HFFc6 (cell line): ENCODE measurements around the gene ASB6. TPM values are rescaled to one million over a fixed set of nuclear protein-coding genes. Genes with fewer than 3 reads are reported as not detected.

Experiments
- DNase-seq: peaks from one replicate; pipeline ENCODE4 v3.0.0-alpha.2; 2018
- H3K27ac Mint-ChIP-seq: 2 replicates; pipeline ENCODE4 v1.8.0; 2020; ENCODE audit warnings: mild to moderate bottlenecking, mixed read lengths
- H3K27me3 Mint-ChIP-seq: 2 replicates; pipeline ENCODE4 v1.8.0; 2021; ENCODE audit warnings: mild to moderate bottlenecking, moderate library complexity, mixed read lengths; ENCODE audit not compliant: insufficient read depth
- H3K36me3 Mint-ChIP-seq: 2 replicates; pipeline ENCODE4 v1.8.0; 2021; ENCODE audit warnings: low read depth, mixed read lengths
- H3K4me1 Mint-ChIP-seq: 2 replicates; pipeline ENCODE4 v1.8.0; 2020; ENCODE audit warnings: low read depth, mixed read lengths
- H3K4me3 Mint-ChIP-seq: 2 replicates; pipeline ENCODE4 v1.8.0; 2020; ENCODE audit warnings: mild to moderate bottlenecking, moderate library complexity, mixed read lengths
- H3K9me3 Mint-ChIP-seq: 2 replicates; pipeline ENCODE4 v1.8.0; 2020; ENCODE audit warnings: mild to moderate bottlenecking, mixed read lengths
- total RNA-seq, 6 experiments: library from RNA; stranded (reverse); fragmentation: NEBNext Ultra II Directional; extraction: Animal tissue kit (Norgen Biotek cat#: 25700); gene quantifications; 2 replicates in 1 of 6; 3 replicates in 5 of 6; pipeline ENCODE4 v1.2.3, GENCODE V29; 2021
- TF ChIP-seq, protein P1 (sequence below): fragments of 200-600 bp; sonication (generic); IDR thresholded peaks from 2 replicates; pipeline ENCODE4 v1.5.0; 2021; ENCODE audit warnings: antibody characterized with exemption, mild to moderate bottlenecking

The ASB6 gene
- total RNA-seq, 6 experiments from 2014 or later, result 28.9 to 33.1 (median 30.6) TPM

DNA sequence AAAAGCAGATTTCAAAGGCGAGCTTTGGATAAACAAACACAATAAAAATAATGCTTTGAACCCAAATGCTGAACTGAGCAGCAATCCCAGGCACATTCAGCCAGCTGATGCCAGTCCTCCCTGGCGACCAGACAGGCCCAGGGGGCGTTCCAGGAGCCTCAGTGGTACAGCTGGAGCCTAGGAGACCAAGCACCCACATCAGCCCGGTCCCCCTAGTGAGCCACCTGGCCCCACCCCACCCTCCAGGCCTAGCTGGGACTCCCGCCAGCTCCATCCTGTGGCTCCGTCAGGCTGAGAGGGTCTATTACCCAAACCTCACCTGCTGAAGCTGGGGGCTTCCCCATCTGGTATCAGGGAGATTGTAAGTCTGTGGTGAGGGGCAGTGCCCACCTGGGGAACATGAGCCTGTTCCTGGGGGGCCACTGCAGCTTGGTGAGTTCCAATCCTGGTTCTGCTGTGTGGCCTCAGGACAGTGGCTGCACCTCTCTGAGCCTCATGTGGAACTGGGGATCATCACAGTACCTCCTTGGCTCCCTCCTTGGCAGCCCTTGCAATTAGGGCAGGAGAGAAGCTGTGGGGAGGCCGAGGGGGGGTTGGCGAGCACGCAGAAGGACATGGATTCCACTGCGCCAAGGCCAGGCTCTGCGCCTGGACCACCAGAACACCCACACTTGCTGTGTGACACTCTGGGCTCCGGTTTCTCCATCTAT lies 37.7 kb downstream of the ASB6 start:
- H3K36me3 Mint-ChIP-seq, result no peaks in the 10 kb centered on the region

DNA sequence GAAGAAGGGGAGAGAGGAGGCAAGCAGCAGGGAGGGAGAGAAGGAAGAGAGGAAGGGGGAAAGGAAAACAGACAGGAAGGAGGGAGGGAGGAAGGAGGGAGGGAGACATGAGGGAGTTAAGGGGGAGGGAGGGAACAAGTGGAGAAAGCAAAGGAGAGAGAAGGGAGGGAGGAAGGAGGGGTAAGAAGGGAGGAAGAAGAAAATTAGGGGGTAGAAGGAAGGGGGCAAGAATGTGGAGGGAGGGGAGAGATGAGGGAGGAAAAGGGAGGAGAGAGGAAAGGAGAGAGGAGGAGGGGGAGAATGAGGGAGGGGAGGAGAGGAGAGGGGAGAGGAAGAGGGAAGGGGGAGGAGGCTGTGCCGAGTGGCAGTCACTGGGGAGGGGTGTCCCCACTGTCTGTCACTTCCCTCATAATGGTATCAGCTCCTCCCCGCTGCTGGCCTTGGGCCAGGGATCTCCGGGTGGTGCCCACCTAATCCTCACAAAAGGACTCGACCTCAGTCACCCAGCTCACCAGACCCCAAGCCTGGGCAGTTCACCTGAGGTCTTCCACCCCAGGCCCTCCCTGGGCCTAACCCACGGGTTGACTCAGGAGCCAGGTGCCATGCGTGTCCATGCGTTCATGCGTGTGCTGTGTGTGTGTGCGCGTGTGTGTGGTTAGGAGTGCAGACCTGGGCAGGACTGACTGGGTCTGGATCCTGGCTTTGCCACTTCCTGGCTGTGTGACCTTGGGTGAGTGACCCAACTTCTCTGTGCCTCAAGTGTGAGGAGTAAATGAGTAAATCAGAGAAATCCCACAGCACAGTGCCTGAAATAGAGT lies 39.1 kb downstream of the ASB6 start:
- H3K4me1 Mint-ChIP-seq, result peaks cover 19% of the 10 kb centered on the region
- H3K36me3 Mint-ChIP-seq, result no peaks in the 10 kb centered on the region
- no peak for DNase-seq
- H3K4me3 Mint-ChIP-seq, result no peak overlapping the region
- H3K9me3 Mint-ChIP-seq, result no peaks in the 10 kb centered on the region
- TF ChIP-seq, protein P1, sequence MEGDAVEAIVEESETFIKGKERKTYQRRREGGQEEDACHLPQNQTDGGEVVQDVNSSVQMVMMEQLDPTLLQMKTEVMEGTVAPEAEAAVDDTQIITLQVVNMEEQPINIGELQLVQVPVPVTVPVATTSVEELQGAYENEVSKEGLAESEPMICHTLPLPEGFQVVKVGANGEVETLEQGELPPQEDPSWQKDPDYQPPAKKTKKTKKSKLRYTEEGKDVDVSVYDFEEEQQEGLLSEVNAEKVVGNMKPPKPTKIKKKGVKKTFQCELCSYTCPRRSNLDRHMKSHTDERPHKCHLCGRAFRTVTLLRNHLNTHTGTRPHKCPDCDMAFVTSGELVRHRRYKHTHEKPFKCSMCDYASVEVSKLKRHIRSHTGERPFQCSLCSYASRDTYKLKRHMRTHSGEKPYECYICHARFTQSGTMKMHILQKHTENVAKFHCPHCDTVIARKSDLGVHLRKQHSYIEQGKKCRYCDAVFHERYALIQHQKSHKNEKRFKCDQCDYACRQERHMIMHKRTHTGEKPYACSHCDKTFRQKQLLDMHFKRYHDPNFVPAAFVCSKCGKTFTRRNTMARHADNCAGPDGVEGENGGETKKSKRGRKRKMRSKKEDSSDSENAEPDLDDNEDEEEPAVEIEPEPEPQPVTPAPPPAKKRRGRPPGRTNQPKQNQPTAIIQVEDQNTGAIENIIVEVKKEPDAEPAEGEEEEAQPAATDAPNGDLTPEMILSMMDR, result no peak
- H3K27ac Mint-ChIP-seq, result no peak overlapping the region
- peaks cover 2% of the 10 kb centered on the region for H3K27me3 Mint-ChIP-seq

More for the DNA sequence above, 37.7 kb downstream of the ASB6 start:
- TF ChIP-seq, protein P1, result no peak
- Mint-ChIP-seq H3K27ac (peak overlapping the region; percentile 36; the same call in 1 of the 2 replicates), H3K27me3 (peaks cover 2% of the 10 kb centered on the region), H3K4me3 (no peak overlapping the region), H3K4me1 (peaks cover 25% of the 10 kb centered on the region), H3K9me3 (no peaks in the 10 kb centered on the region)
- DNase-seq, result no peak

DNA sequence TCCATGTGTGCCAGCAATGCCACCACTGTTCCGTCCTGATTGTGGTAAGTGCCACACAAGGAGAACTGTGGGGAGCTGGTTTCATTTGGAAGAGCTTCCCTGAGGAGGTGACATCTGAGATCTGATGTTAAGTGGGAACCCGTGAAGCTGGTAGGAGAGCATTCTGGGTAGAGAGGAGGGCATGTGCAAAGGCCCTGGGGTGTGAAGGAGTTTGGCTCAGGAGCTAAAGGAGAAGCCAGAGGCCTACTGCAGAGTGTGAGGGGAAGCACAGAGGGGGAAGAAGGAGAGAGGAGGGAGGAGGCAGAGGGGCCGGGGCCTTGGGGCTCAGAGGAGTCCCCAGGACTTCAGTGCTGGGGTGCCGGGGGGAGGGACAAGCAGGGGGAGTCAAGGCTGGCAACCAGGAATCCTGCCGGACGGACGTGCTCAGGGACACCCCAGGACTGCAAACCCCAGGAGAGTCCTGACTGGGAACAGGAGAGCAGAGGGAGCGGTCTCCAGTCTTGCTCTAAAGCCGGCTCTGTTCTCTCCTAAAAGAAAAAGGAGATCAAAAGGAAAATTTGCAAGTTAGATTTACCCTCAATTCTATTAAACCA lies 40.8 kb downstream of the ASB6 start:
- no peaks in the 10 kb centered on the region for H3K9me3 Mint-ChIP-seq
- H3K4me3 Mint-ChIP-seq, result no peak overlapping the region
- TF ChIP-seq, protein P1, result no peak
- no peak overlapping the region for H3K27ac Mint-ChIP-seq
- DNase-seq, result no peak
- no peaks in the 10 kb centered on the region for H3K36me3 Mint-ChIP-seq
- peaks cover 2% of the 10 kb centered on the region; the same call in 1 of the 2 replicates for H3K27me3 Mint-ChIP-seq
- H3K4me1 Mint-ChIP-seq, result peaks cover 15% of the 10 kb centered on the region

DNA sequence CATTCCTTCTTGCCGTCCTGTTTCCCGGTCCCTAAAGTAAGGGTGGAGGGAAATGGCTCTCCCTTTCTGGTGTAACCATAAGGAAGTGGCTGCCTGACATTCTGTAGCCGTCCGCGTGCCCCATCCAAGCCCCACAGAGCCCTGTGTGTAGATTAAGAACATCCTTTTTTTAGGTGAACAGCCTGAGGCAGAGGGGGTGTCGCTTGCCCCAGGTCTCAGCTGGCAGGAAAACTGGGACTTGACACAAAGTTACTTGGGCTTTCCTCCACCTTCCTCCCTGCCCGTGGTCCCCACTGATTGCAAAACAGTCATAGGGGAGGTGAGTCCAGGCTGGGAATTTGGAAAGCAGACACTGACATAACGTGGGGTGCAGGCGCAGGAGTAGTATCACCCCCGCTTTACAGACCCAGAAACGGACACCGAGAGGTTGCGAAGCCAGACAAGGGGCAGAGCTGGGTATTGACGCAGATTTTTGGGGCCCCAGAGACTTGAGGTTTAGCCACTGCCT lies 43.8 kb downstream of the ASB6 start:
- TF ChIP-seq, protein P1, result no peak
- peaks cover 2% of the 10 kb centered on the region; the same call in 1 of the 2 replicates for H3K27me3 Mint-ChIP-seq
- H3K9me3 Mint-ChIP-seq, result no peaks in the 10 kb centered on the region
- no peak for DNase-seq
- H3K36me3 Mint-ChIP-seq, result no peaks in the 10 kb centered on the region
- peak overlapping the region; percentile 72 for H3K27ac Mint-ChIP-seq
- peaks cover 31% of the 10 kb centered on the region for H3K4me1 Mint-ChIP-seq
- peak overlapping the region; percentile 49 for H3K4me3 Mint-ChIP-seq

DNA sequence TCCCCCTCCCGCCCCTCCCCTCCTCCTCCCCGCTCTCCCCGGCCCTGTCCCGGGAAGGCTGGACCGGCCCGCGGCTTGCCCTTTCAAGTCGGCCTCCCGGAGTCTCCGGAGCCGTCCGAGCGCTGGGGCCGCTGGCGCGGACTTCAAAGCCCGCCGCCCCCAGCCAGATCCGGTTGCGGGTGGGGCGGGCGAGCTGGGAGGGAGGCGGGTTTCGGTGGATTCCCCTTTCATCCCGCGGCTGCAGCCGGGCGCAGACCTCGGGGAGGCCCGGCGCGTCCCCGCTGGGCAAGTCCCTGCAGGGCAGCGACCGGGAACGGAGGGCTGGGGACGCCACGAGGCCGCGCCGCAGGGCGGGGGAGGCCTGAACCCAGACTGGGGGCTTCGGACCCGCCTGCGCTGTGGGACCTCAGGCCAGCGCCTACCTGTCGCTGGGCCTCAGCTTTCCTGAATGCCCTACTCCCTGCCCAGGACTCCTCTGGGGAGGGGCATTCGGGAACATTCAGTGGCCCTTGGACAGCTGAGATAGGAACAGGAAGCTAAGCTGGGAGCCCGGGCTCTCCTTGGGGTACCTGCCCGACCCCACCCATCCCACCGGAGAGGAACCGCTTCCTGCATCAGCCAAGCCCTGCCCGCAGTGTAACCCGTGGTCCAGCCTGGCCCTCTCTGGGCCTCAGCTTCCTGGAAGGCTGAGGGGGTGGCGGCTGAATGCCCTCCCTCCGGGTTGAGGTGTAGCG lies 44.4 kb downstream of the ASB6 start:
- peak overlapping the region; percentile 49 for H3K4me3 Mint-ChIP-seq
- H3K27ac Mint-ChIP-seq, result peak overlapping the region; percentile 72
- H3K27me3 Mint-ChIP-seq, result peaks cover 2% of the 10 kb centered on the region; the same call in 1 of the 2 replicates
- TF ChIP-seq, protein P1, result no peak
- no peaks in the 10 kb centered on the region for H3K9me3 Mint-ChIP-seq
- H3K36me3 Mint-ChIP-seq, result no peaks in the 10 kb centered on the region
- DNase-seq, result peak; percentile 39
- peaks cover 31% of the 10 kb centered on the region for H3K4me1 Mint-ChIP-seq
